ENCODE data around the gene FBXO34. TPM values are rescaled to one million over a fixed set of nuclear protein-coding genes. Genes with fewer than 3 reads are reported as not detected.

Gene FBXO34
- total and polyA plus RNA-seq, 2 experiments from 2014 or later: 27.5 to 45.9 TPM

GRCh38 chr14:55399183-55399582 is 128.0 kb downstream of the FBXO34 start:
- H3K4me1 ChIP-seq (ENCODE audit: insufficient read depth): no peaks in the 10 kb centered on the region
- H3K4me2 ChIP-seq: no peak overlapping the region
- no peaks in the 10 kb centered on the region for H3K9me2 ChIP-seq (replicated peaks; ENCODE audit: insufficient read depth)
- no peak overlapping the region for H2AFZ ChIP-seq
- H3K36me3 ChIP-seq (replicated peaks; ENCODE audit: insufficient read depth, low read depth): no peaks in the 10 kb centered on the region
- no peaks in the 10 kb centered on the region for H3K27me3 ChIP-seq
- peaks cover 62% of the 10 kb centered on the region for H3K79me2 ChIP-seq
- H3K4me3 ChIP-seq: no peak overlapping the region
- H4K20me1 ChIP-seq (ENCODE audit: insufficient read depth, poor library complexity, severe bottlenecking): peaks cover 12% of the 10 kb centered on the region
- H3K27ac ChIP-seq: no peak overlapping the region
- WGBS (ENCODE audit: low lambda C conversion rate, missing lambda C conversion rate): 89% methylated on average over 1 of the region's 1 CpG
- H3K9me3 ChIP-seq (ENCODE audit: low read depth): no peaks in the 10 kb centered on the region
- no peak for TF ChIP-seq EZH2 (IDR thresholded peaks at IDR 0.05; ENCODE audit: borderline replicate concordance)
- no peak for TF ChIP-seq EZH2phosphoT487 (IDR thresholded peaks at IDR 0.05; ENCODE audit: low read depth, severe bottlenecking, unreplicated experiment)
- TF ChIP-seq CTCF (IDR thresholded peaks at IDR 0.05; ENCODE audit: poor library complexity): no peak
- no peak for DNase-seq (ENCODE audit: low spot score)

DNA sequence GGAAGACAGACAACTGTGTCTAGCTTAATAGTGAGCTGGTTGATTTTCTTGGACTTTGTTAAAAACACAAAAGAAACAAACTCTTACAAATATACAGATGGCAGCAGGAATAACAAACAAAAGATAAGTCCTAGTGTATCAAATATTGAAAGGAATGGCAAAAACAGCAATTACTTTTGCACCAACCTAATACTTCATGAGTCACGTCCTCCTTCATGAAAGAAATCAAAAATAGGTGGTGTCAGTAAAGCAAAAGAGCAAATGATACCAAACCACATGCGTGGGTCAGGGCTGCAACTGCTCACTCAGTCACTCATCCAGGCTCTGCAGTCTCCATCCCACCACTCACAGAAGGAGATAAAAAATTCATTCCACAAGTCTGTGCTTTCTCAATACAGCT is 128.6 kb downstream of the FBXO34 start:
- H3K4me2 ChIP-seq: no peak overlapping the region
- peaks cover 69% of the 10 kb centered on the region for H3K79me2 ChIP-seq
- H3K36me3 ChIP-seq (replicated peaks; ENCODE audit: insufficient read depth, low read depth): no peaks in the 10 kb centered on the region
- no peaks in the 10 kb centered on the region for H3K27me3 ChIP-seq
- peaks cover 12% of the 10 kb centered on the region for H4K20me1 ChIP-seq (ENCODE audit: insufficient read depth, poor library complexity, severe bottlenecking)
- TF ChIP-seq CTCF (IDR thresholded peaks at IDR 0.05; ENCODE audit: poor library complexity) (no peak), EZH2 (IDR thresholded peaks at IDR 0.05; ENCODE audit: borderline replicate concordance) (no peak), EZH2phosphoT487 (IDR thresholded peaks at IDR 0.05; ENCODE audit: low read depth, severe bottlenecking, unreplicated experiment) (no peak)
- H3K4me3 ChIP-seq: no peak overlapping the region
- H3K4me1 ChIP-seq (ENCODE audit: insufficient read depth): no peaks in the 10 kb centered on the region
- DNase-seq (ENCODE audit: low spot score): no peak
- WGBS (ENCODE audit: low lambda C conversion rate, missing lambda C conversion rate): 79% methylated on average over 2 of the region's 2 CpGs
- no peaks in the 10 kb centered on the region for H3K9me2 ChIP-seq (replicated peaks; ENCODE audit: insufficient read depth)
- no peaks in the 10 kb centered on the region for H3K9me3 ChIP-seq (ENCODE audit: low read depth)
- no peak overlapping the region for H2AFZ ChIP-seq
- H3K27ac ChIP-seq: no peak overlapping the region

DNA sequence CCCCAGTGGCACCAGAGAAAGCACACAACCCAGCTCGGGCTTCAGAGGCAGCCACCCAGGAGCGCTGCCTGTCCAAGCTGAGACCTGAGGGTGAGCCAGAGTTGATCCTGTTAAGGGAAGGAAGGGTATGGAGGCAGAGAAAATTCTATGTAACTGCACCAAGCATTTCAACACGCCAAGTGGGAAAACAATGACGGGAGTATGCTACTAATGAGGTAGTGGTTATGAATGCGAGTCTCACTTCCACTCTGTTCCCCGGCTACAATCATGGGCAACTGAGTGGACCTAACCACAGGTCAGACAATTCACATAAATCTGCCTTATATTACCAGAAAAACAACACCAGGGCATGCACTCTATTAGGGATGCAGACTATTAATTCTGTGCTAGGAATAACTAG is 130.5 kb downstream of the FBXO34 start:
- WGBS (ENCODE audit: low lambda C conversion rate, missing lambda C conversion rate): 99% methylated on average over 6 of the region's 6 CpGs
- Histone ChIP-seq H3K79me2 (peaks cover 85% of the 10 kb centered on the region), H3K4me3 (no peak overlapping the region), H3K9me2 (replicated peaks; ENCODE audit: insufficient read depth) (no peaks in the 10 kb centered on the region), H3K27me3 (no peaks in the 10 kb centered on the region), H2AFZ (no peak overlapping the region), H3K27ac (no peak overlapping the region), H3K4me2 (no peak overlapping the region), H3K9me3 (ENCODE audit: low read depth) (no peaks in the 10 kb centered on the region), H3K4me1 (ENCODE audit: insufficient read depth) (no peaks in the 10 kb centered on the region), H4K20me1 (ENCODE audit: insufficient read depth, poor library complexity, severe bottlenecking) (peaks cover 12% of the 10 kb centered on the region), H3K36me3 (replicated peaks; ENCODE audit: insufficient read depth, low read depth) (no peaks in the 10 kb centered on the region)
- TF ChIP-seq EZH2 (IDR thresholded peaks at IDR 0.05; ENCODE audit: borderline replicate concordance) (no peak), CTCF (IDR thresholded peaks at IDR 0.05; ENCODE audit: poor library complexity) (no peak), EZH2phosphoT487 (IDR thresholded peaks at IDR 0.05; ENCODE audit: low read depth, severe bottlenecking, unreplicated experiment) (no peak)
- no peak for DNase-seq (ENCODE audit: low spot score)

Small RNA genes within 50 kb of the gene (small RNA-seq; reads per million reads assigned to genes)
- gene AL356801.1: not detected

Other genes with a start within 250 kb of the FBXO34 start
- gene WDHD1, start 244.3 kb upstream of the FBXO34 start, total RNA-seq: 5.9 and 6.3 TPM in 2 replicates
- 4.1 and 4.4 TPM in 2 replicates for gene WDHD1, start 244.3 kb upstream of the FBXO34 start, polyA plus RNA-seq
- 16.2 and 18.8 TPM in 2 replicates for gene SOCS4, start 244.2 kb upstream of the FBXO34 start, total RNA-seq
- 4.1 and 5.3 TPM in 2 replicates for gene SOCS4, start 244.2 kb upstream of the FBXO34 start, polyA plus RNA-seq
- gene MAPK1IP1L, start 219.8 kb upstream of the FBXO34 start, total RNA-seq: 69.9 and 91.0 TPM in 2 replicates
- 81.4 and 86.2 TPM in 2 replicates for gene MAPK1IP1L, start 219.8 kb upstream of the FBXO34 start, polyA plus RNA-seq
- 461 and 534 TPM in 2 replicates for gene LGALS3, start 142.2 kb upstream of the FBXO34 start, total RNA-seq
- 690 and 766 TPM in 2 replicates for gene LGALS3, start 142.2 kb upstream of the FBXO34 start, polyA plus RNA-seq
- gene DLGAP5, start 79.8 kb upstream of the FBXO34 start, total RNA-seq: 10.0 and 10.8 TPM in 2 replicates
- 4.1 and 7.7 TPM in 2 replicates for gene DLGAP5, start 79.8 kb upstream of the FBXO34 start, polyA plus RNA-seq
- gene ATG14, start 140.4 kb downstream of the FBXO34 start, total RNA-seq: 15.1 and 16.6 TPM in 2 replicates
- 3.3 and 4.5 TPM in 2 replicates for gene ATG14, start 140.4 kb downstream of the FBXO34 start, polyA plus RNA-seq
- gene TBPL2, start 169.2 kb downstream of the FBXO34 start, total RNA-seq: 0.27 TPM in 1 of 2 replicates, not detected in the other
- gene TBPL2, start 169.2 kb downstream of the FBXO34 start, polyA plus RNA-seq: 0.23 and 0.27 TPM in 2 replicates

All from hepatocyte (in vitro differentiated cells).